ENCODE results near the gene SMARCA2. TPM values are rescaled to one million over a fixed set of nuclear protein-coding genes. Genes with fewer than 3 reads are reported as not detected.

The SMARCA2 gene
- total and polyA plus RNA-seq, 10 of the 15 experiments (the other 5 are each of a cell fraction or from before 2014, with no cell fraction given): 100 to 392 (median 204) TPM

DNA sequence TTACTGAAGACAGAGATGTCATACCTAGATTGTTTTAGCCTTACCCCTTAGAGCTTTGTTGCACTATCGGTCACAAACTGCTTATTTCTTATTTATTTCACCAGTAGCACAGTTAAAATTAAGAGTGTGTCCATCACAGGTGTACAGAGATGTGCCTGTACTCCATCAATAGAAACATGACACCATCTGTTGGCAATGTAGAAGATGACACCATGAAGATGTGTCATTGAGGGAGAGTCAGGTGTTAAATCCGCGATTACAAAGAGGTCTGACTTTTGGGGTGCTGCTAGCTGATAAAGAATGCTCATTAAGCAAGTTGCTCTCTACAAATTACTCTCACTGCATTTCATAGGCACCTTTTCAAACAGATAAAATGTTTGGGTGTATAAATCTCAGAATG is 164.4 kb downstream of the SMARCA2 start:
- CTCF ChIA-PET: interaction anchor here (0.6 to 6.0 kb wide), 9 partner anchors 9 to 548 kb away, joined by 3 to 61 read pairs (median 4); no protein-coding TSS in a partner anchor
- H3K36me3 ChIP-seq (ENCODE audit: control insufficient read depth in 2 of 2, insufficient read depth in 2 of 2, low read length in 1 of 2): peaks cover 3 to 28% of the 10 kb centered on the region in 2 experiments
- SMC1A ChIA-PET (ENCODE audit: uncharacterized antibody, unreplicated experiment): interaction anchor here (0.7 to 1.5 kb wide), 5 partner anchors 33 to 530 kb away, joined by 3 read pairs; no protein-coding TSS in a partner anchor
- TF ChIP-seq NR2C2 (IDR thresholded peaks at IDR 0.05; ENCODE audit: borderline replicate concordance, control insufficient read depth, insufficient read length, low read depth) (no peak), CTCF (IDR thresholded peaks at IDR 0.05 in 2 of 3, conservative IDR thresholded peaks at IDR 0.05 in 1 of 3; ENCODE audit: control insufficient read depth in 2 of 3, extremely low read depth in 1 of 3, insufficient read depth in 1 of 3, low read depth in 3 of 3, low read length in 3 of 3) (peak in 2 of 3 experiments; percentile 11 to 33; a peak in 3 of 6 replicates), RAD21 (IDR thresholded peaks at IDR 0.05; ENCODE audit: insufficient read depth, low read depth, low read length) (peak; percentile 47)
- intact Hi-C loops (cut with micrococcal nuclease; ENCODE audit: unreplicated experiment): no loop called here
- no peak overlapping the region for H3K27ac ChIP-seq (ENCODE audit: control insufficient read depth, insufficient read depth)
- H3K4me1 ChIP-seq (ENCODE audit: control insufficient read depth, insufficient read depth, low read length): no peaks in the 10 kb centered on the region
- no peak for DNase-seq (ENCODE audit: low read depth, low spot score)
- POLR2A ChIA-PET: no interaction called here
- no TSS peak for BruUV-seq (replicated peaks)
- no peak overlapping the region for H2AFZ ChIP-seq (ENCODE audit: control insufficient read depth, low read depth, low read length)
- ATAC-seq: peak; percentile 56
- WGBS (ENCODE audit: insufficient coverage, insufficient replicate concordance, low lambda C conversion rate, missing lambda C conversion rate): 98% methylated on average over 3 of the region's 3 CpGs
- H4K20me1 ChIP-seq (ENCODE audit: control insufficient read depth, insufficient read depth): no peaks in the 10 kb centered on the region
- H3K9ac ChIP-seq (ENCODE audit: control insufficient read depth, insufficient read depth, low read length): no peak overlapping the region
- in situ Hi-C loops (cut with MboI): no loop called here
- H3K27me3 ChIP-seq (replicated peaks in 1 of 2; ENCODE audit: control insufficient read depth in 2 of 2, insufficient read depth in 2 of 2, low read length in 1 of 2): no peaks in the 10 kb centered on the region
- no peak overlapping the region for H3K4me3 ChIP-seq
- peak; percentile 62 for FAIRE-seq
- RAD21 ChIA-PET (ENCODE audit: unreplicated experiment): interaction anchor here (1.0 to 4.4 kb wide), 4 partner anchors 24 to 91 kb away, joined by 3 to 23 read pairs (median 4); no protein-coding TSS in a partner anchor
- H3K4me2 ChIP-seq (ENCODE audit: control insufficient read depth, insufficient read depth): no peak overlapping the region
- H3K9me3 ChIP-seq (replicated peaks; ENCODE audit: control insufficient read depth, insufficient read depth, low read length): no peaks in the 10 kb centered on the region
- no peaks in the 10 kb centered on the region; the same call in none of the 2 replicates for H3K79me2 ChIP-seq (ENCODE audit: control insufficient read depth, insufficient read depth, low read length)

- Histone ChIP-seq H4K20me1 (ENCODE audit: control insufficient read depth, insufficient read depth) (no peaks in the 10 kb centered on the region), H3K27me3 (replicated peaks in 1 of 2; ENCODE audit: control insufficient read depth in 2 of 2, insufficient read depth in 2 of 2, low read length in 1 of 2) (no peaks in the 10 kb centered on the region), H3K4me3 (no peak overlapping the region), H3K79me2 (ENCODE audit: control insufficient read depth, insufficient read depth, low read length) (no peaks in the 10 kb centered on the region; the same call in none of the 2 replicates), H3K4me1 (ENCODE audit: control insufficient read depth, insufficient read depth, low read length) (no peaks in the 10 kb centered on the region), H2AFZ (ENCODE audit: control insufficient read depth, low read depth, low read length) (no peak overlapping the region), H3K36me3 (ENCODE audit: control insufficient read depth in 2 of 2, insufficient read depth in 2 of 2, low read length in 1 of 2) (peaks cover 3 to 28% of the 10 kb centered on the region in 2 experiments), H3K9me3 (replicated peaks; ENCODE audit: control insufficient read depth, insufficient read depth, low read length) (no peaks in the 10 kb centered on the region), H3K27ac (ENCODE audit: control insufficient read depth, insufficient read depth) (no peak overlapping the region), H3K4me2 (ENCODE audit: control insufficient read depth, insufficient read depth) (no peak overlapping the region), H3K9ac (ENCODE audit: control insufficient read depth, insufficient read depth, low read length) (no peak overlapping the region)
- intact Hi-C loops (cut with micrococcal nuclease; ENCODE audit: unreplicated experiment): loop anchor here (2.0 kb wide), 1 partner anchor 47 kb away; no protein-coding TSS in a partner anchor
- BruUV-seq (replicated peaks): no TSS peak
- FAIRE-seq (no peak), DNase-seq (ENCODE audit: low read depth, low spot score) (no peak), ATAC-seq (no peak)
- ChIA-PET POLR2A (no interaction called here), RAD21 (ENCODE audit: unreplicated experiment) (interaction anchor here (1.1 to 4.4 kb wide), 2 partner anchors 47 to 93 kb away, joined by 3 to 23 read pairs; no protein-coding TSS in a partner anchor), CTCF (interaction anchor here (0.8 to 6.0 kb wide), 7 partner anchors 15 to 548 kb away, joined by 3 to 61 read pairs (median 5); no protein-coding TSS in a partner anchor), SMC1A (ENCODE audit: uncharacterized antibody, unreplicated experiment) (interaction anchor here (1.2 to 1.9 kb wide), 6 partner anchors 9 to 58 kb away, joined by 3 to 13 read pairs (median 6); no protein-coding TSS in a partner anchor)
- in situ Hi-C loops (cut with MboI): no loop called here
- TF ChIP-seq JUND (IDR thresholded peaks at IDR 0.05; ENCODE audit: low read depth, low read length) (no peak), PBX3 (IDR thresholded peaks at IDR 0.05; ENCODE audit: insufficient replicate concordance, low read depth, low read length) (no peak), HDAC2 (IDR thresholded peaks at IDR 0.05) (no peak), POLR2AphosphoS5 (IDR thresholded peaks at IDR 0.05; ENCODE audit: low read length) (no peak), SPI1 (IDR thresholded peaks at IDR 0.05; ENCODE audit: borderline replicate concordance, insufficient read depth, low read depth, low read length) (no peak)
- TF ChIP-seq, protein P1, sequence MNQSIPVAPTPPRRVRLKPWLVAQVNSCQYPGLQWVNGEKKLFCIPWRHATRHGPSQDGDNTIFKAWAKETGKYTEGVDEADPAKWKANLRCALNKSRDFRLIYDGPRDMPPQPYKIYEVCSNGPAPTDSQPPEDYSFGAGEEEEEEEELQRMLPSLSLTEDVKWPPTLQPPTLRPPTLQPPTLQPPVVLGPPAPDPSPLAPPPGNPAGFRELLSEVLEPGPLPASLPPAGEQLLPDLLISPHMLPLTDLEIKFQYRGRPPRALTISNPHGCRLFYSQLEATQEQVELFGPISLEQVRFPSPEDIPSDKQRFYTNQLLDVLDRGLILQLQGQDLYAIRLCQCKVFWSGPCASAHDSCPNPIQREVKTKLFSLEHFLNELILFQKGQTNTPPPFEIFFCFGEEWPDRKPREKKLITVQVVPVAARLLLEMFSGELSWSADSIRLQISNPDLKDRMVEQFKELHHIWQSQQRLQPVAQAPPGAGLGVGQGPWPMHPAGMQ (IDR thresholded peaks at IDR 0.05; ENCODE audit: borderline replicate concordance): no peak
- over 99% methylated on average over 5 of the region's 5 CpGs for WGBS (ENCODE audit: insufficient coverage, insufficient replicate concordance, low lambda C conversion rate, missing lambda C conversion rate)
Measured at GRCh38 chr9:2180154-2180553, 165.0 kb downstream of the SMARCA2 start.

All from GM12878 (cell line).